HG03354 (cell line): ENCODE measurements around the gene C1QTNF4.

Experiments used
- ATAC-seq: cut with Tn5 transposase; IDR thresholded peaks from one replicate; pipeline ENCODE4 v1.9.1; 2021; ENCODE audit warnings: mild to moderate bottlenecking; ENCODE audit not compliant: unreplicated experiment, poor library complexity, severe bottlenecking

C1QTNF4 gene

DNA sequence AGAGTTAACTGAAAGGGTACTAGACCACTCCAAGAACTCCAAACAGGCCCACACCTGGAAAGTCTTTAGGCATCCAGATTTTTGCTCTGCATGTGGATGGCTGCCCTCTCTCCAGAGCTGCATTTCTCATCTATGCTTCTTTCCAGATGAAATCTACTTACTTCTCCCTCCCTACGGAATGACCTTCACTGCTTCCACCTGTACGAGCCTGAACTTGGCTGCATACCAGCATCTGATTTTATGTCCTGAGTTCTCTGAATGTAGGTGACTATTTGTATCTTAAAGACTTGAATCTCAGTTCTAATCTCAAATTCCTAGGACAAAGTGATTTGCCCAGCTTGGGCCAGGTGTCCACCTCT lies 54.6 kb downstream of the C1QTNF4 start:
- ATAC-seq, result no peak
